H4 (cell line): ENCODE results near the gene VGF. TPM values are rescaled to one million over a fixed set of nuclear protein-coding genes. Genes with fewer than 3 reads are reported as not detected.
"Not testable (repeated sequence)": the region's sequence is repeated elsewhere in the genome, so short reads cannot be mapped to it uniquely, and the experiment has no call there.

Experiments
- DNase-seq: peaks from one replicate; pipeline ENCODE4 v3.0.0-alpha.2; 2015; ENCODE audit warnings: low spot score
- total RNA-seq: library from RNA; depleted of rRNA; stranded (reverse); fragments of >200 nt; shearing (Covaris generic); gene quantifications from 2 replicates; pipeline ENCODE4 v1.2.3, GENCODE V29; 2014

VGF gene
- total RNA-seq, 1 experiment from 2014 or later, result 3.6 TPM

DNA sequence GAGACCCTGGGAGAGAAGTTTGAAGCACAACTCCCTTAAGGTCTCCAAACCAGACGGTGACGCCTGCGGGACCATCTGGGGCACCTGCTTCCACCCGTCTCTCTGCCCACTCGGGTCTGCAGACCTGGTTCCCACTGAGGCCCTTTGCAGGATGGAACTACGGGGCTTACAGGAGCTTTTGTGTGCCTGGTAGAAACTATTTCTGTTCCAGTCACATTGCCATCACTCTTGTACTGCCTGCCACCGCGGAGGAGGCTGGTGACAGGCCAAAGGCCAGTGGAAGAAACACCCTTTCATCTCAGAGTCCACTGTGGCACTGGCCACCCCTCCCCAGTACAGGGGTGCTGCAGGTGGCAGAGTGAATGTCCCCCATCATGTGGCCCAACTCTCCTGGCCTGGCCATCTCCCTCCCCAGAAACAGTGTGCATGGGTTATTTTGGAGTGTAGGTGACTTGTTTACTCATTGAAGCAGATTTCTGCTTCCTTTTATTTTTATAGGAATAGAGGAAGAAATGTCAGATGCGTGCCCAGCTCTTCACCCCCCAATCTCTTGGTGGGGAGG lies 27.6 kb downstream of the VGF start:
- no peak for DNase-seq

DNA sequence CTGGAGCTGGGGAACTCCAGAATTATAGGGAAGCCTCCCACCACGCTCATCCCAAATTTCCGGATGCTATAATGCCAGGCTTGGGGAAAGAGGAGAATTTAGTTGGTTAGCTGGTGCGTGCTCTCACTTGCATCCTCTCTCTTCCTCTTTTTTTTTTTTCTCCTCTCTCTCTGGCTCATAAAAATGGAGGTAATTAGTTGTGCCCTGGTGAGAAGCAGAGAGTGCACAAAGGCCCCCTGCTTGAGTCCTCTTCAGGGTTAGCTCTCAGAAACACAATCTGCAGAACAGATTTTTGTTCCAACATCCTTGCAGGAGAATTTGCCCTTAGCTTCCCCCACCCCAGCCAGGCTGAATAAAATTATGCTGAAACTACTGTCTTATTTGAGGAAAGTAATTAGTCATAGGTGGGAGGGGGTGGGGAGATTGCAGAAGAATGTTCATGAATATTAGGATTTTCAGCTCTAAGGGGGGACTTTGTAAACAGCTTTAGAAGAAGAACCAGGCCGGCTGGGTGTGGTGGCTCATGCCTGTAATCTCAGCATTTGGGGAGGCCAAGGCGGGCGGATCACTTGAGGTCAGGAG lies 30.9 kb downstream of the VGF start:
- DNase-seq, result no peak

DNA sequence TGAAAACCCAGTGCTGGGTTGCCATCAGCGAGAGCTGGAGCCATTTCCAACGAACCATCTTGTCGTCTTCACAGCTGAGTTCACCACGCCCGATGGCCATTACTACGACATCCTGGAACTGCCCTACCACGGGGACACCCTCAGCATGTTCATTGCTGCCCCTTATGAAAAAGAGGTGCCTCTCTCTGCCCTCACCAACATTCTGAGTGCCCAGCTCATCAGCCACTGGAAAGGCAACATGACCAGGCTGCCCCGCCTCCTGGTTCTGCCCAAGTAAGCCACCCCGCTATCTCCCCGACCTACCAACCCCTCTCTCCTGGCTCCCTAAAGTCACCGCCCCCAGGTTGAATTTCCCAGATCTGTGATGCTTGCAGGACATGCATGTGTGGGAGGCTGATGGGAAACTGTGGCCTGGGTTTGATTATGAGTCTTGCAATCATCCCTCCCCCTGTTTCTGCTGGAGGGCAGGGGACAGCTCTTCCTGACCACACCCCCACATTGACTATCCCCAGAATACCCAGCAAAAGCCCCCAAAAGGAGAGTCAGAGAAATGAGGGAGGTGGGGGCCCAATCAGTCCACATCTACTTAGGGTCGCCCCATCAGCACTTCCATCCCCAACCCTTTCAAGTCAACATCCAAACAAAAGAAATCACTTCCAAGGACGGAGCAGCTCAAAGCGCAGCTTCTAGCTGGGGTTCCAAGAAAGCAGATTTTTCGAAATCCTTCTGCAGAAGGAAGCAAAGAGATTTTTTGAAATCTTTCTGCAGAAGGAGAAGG lies 31.6 kb downstream of the VGF start:
- no peak for DNase-seq

DNA sequence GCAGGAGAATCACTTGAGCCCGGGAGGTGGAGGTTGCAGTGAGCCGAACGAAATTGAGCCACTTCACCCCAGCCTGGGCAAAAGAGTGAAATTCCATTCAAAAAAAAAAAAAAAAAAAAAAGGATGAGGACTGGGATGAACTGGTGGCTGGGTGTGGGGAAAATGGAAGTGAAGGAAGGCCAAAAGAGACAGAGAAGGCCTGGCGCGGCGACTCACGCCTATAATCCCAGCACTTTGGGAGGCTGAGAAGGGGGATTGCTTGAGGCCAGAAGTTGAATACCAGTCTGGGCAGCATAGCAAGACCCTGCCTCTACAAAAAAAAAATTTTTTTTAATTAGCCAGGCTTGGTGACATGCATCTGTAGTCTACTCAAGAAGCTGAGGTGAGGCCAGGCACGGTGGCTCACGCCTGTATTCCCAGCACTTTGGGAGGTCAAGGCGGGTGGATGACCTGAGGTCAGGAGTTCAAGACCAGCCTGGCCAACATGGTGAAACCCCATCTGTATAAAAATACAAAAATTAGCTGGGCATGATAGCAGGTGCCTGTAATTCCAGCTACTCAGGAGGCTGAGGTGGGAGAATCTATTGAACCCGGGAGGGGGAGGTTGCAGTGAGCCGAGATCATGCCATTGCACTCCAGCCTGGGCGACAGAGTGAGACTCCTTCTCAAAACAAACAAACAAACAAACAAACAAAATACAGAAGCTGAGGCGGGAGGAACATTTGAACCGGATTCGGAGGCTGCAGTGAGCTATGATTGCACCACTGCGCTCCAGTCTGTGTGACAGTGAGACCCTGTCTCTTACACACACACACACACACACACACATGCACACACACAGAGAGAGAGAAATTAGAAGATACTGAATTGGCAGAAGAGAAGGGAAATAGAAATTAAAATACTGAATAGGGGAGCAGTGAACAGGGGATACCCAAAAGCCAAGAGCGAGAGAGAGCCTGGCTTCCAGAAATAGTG lies 32.5 kb downstream of the VGF start:
- DNase-seq, result not testable (repeated sequence)

DNA sequence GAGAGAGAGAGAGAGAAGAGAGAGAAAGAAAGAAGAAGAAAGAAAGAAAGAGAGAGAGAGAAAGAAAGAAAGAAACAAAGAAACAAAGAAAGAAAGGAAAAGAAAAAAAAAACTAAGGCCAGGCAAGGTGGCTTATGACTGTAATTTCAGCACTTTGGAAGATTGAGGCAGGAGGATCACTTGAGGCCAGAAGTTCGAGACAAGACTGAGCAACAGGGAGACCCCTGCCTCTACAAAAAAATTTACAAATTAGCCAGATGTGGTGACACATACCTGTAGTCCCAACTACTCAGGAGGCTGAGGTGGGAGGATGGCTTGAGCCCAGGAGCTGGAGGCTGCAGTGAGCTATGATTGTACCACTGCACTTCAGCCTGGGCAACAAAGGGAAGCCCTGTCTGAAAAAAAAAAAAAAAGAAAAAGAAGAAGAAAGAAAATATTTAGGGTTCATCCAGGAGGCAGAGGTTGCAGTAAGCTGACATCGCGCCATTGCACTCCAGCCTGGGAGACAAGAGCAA lies 35.7 kb downstream of the VGF start:
- no peak for DNase-seq

DNA sequence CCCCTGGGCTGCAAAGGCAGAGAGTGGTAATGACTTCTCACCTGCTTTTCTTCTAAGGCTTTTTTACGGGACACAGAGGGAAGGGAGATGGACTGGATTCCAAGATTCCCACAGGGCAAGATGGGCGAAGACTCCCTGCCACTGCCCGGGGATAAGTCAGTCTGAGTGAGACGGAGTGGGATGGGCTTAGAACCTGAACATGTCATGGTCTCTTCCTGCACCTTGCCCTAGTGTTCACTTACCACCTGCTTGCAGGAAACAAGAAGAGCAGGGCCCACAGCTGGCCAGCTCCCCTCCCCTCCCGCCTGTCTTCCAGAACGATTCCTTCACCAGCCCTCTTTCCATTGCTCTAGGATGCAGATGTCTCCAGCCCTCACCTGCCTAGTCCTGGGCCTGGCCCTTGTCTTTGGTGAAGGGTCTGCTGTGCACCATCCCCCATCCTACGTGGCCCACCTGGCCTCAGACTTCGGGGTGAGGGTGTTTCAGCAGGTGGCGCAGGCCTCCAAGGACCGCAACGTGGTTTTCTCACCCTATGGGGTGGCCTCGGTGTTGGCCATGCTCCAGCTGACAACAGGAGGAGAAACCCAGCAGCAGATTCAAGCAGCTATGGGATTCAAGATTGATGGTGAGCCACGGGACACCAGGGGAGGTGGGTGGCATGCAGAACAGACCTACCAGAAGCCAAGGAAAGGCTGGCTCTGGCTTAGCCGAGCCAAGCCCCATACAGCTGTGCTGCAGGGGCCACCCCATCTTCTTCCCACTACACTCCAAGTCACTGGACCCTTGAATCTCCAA lies 37.1 kb downstream of the VGF start:
- DNase-seq, result no peak

DNA sequence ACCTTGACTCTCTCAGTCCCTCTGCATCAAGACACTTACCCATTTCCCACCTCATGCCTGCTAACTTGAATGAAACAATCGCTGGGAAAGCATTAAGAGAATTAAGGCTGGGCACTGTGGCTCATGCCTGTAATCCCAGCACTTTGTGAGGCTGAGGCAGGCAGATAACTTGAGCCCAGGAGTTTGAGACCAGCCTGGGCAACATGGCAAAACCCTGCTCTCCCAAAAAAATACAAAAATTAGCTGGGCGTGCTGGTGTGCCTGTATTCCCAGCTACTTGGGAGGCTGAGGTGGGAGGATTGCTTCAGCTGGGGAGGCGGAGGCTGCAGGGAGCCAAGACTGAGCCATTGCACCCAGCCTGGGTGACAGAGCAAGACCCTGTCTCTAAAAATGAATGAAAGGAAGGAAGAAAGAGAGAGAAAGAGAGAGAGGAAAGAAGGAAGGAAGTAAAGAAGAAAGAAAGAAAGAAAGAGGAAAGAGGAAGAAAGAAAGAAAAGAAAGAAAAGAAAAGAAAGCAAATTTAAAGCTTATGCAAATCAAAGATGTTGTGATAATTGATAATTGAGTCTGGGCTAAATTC lies 37.8 kb downstream of the VGF start:
- DNase-seq, result no peak

DNA sequence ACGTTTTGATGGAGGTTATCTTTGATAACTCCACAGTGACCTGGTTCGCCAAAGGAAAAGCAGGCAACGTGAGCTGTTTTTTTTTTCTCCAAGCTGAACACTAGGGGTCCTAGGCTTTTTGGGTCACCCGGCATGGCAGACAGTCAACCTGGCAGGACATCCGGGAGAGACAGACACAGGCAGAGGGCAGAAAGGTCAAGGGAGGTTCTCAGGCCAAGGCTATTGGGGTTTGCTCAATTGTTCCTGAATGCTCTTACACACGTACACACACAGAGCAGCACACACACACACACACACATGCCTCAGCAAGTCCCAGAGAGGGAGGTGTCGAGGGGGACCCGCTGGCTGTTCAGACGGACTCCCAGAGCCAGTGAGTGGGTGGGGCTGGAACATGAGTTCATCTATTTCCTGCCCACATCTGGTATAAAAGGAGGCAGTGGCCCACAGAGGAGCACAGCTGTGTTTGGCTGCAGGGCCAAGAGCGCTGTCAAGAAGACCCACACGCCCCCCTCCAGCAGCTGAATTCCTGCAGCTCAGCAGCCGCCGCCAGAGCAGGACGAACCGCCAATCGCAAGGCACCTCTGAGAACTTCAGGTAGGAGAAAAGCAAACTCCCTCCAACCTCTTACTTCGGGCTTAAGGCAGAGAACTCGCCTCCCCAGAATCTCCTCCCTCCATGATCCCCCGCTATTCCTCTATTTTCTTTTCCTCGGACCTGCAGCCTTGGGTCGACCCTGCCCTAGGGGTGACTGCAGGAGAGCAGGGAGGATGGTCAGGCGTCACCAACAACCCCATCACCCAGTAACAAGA lies 38.5 kb downstream of the VGF start, which contains the start of gene SERPINE1:
TSS of gene SERPINE1 (plus strand) at position 454 of the 809 bp plus-strand sequence. CDS start 1,290 bp downstream, outside the sequence.
- peak; percentile 98 for DNase-seq

DNA sequence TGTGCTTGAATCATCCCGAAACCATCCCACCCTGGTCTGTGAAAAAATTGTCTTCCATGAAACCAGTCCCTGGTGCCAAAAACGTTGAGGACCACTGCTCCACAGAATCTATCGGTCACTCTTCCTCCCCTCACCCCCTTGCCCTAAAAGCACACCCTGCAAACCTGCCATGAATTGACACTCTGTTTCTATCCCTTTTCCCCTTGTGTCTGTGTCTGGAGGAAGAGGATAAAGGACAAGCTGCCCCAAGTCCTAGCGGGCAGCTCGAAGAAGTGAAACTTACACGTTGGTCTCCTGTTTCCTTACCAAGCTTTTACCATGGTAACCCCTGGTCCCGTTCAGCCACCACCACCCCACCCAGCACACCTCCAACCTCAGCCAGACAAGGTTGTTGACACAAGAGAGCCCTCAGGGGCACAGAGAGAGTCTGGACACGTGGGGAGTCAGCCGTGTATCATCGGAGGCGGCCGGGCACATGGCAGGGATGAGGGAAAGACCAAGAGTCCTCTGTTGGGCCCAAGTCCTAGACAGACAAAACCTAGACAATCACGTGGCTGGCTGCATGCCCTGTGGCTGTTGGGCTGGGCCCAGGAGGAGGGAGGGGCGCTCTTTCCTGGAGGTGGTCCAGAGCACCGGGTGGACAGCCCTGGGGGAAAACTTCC lies 39.2 kb downstream of the VGF start:
- DNase-seq, result peak; percentile 84

DNA sequence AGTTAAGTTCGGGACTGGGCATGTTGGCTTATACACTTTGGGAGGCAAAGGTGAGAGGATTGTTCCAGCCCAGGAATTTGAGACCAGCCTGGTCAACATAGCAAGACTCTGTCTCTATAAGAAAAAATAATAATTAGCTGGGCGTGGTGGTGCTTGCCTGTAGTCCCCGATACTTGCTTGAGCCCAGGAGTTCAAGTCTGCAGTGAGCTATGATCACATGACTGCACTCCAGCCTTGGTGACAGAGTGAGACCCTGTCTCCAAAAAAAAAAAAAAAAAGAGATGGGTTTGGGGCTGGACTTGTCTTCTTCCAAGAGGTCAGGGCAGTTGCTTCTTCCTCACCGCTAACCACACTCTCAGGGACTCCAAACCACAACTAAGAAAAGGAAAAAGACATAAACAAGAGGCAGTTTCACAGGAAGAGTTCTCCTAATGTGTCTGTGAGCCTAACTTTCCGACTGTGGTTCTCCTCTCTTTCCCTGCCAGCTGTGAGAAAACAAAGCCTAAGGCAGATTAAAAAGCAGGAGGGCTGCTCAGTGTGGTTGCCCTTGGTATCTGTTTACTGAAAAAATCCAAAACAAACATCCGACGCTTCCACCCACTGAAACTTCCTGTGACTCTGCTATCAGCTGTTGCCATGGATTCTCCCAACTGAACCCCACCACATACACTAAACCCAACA lies 40.9 kb downstream of the VGF start:
- DNase-seq, result peak; percentile 97

DNA sequence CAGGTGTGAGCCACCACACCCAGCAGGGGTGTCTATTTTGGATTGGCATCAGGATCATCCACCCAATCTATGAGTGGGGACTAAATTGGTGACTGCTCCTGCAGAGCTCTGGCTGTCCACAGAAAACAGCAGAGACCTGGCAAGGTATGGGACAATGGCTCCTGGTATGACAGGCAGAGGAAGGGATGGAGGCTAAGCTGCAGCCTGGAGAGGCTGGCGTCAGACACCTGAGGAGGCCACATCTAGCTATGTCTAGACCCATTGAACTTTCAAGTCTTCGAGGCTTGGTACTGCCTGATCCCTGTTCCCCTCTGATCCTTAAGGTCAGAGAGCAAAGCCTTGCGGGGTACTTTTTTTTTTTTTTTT lies 41.7 kb downstream of the VGF start:
- DNase-seq, result no peak

DNA sequence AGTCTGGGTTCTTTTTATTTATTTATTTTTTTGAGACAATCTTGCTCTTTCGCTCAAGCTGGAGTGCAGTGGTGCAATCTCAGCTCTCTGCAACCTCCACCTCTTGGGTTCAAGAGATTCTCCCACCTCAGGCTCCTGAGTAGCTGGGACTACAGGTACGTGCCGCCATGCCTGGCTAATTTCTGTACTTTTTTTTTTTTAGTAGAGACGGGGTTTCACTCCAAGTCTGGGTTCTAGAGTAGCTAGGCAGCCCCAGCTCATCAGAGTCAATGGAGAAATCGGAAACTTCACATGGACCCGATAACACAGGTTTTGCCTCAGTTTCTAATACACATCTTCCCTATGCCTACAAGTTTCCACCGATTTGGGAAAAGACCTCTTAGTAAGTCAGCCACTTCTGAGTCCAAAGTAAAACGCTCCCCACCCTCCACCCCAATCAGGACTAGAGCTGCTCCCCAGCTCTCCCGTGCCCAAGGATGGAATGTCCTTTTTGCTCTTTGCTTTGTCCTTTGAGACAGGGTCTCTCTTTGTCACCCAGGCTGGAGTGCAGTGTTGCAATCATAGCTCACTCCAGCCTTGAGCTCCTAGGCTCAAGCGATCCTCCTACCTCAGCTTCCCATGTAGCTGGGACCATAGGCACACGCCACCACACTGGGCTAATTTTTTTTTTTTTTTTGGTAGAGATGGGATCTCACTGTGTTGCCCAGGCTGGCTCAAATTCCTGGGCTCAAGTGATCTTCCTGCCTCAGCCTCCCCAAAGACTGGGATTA lies 42.3 kb downstream of the VGF start:
- no peak for DNase-seq

DNA sequence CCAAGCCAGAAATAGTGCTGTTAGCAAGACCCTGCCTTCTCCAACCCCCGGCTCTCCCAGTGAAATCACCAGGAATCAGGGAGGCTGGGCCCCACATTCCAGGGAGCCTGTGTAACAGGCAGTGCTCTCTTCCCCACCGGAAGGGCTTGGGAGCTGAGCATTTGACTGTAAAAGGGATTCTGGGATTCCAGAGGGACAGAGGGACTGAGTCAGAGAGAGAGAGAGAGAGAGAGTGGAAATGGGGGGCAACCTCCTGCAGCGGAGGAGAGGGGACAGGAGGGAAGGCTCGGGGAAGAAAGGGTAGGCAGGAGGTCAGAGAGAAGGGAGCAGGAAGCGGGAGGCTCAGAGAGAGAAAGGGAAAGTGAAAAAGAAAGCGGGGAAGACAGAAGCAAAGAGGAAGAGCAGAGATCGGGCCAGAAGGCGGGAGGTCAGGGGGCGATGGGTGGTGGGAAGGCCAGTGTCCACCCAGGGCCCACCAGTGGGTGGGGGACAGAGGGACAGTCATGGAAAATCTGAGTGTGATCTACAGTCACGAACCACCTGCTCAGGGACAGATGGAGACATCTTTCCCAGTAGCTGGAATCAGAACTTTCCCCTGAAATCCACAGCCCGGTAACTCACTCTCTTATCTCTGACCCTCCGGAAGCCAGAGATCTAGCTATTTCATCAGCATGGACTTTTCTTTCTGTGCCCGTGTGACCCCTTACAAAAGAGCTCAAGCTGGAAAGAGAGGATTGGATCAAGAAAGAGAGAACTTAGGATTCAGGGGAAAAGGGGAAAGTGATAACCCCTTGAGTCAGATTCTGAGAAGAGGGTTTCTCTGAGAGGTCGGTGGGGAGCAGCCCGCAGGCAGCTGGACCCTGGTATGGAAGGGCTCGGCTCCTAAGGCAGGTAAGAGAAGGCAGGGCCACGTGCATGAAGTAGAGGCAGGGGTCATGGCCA lies 43.1 kb downstream of the VGF start:
- peak; percentile 91 for DNase-seq

DNA sequence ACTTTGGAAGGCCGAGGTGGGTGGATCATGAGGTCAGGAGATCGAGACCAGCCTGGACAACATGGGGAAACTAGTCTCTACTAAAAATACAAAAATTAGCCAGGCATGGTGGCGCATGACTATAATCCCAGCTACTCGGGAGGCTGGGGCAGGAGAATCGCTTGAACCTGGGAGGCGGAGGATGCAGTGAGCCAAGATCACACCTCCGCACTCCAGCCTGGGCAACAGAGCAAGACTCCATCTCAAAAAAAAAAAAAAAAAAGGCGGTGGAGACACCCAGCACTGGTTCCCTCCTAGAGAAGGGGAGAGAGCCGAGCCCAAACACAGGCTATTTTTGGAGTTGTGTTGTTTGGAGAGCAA lies 43.8 kb downstream of the VGF start:
- DNase-seq, result not testable (repeated sequence)

DNA sequence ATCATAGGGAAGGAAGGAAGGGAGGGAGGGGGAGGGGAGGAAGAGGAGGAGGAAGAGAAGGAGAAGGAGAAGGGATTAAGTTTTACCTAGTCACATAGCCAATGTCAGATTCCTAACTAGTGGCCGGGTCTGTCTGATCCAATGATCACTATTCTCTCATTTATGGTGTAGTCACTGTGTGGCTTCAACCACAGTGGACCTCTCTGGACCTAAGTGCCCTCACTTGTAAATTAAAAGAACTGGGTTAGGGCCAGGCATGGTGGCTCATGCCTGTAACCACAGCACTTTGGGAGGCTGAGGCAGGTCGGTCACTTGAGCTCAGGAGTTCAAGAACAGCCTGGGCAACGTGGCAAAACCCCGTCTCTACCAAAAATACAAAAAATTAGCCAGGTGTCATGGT lies 45.1 kb downstream of the VGF start:
- no peak for DNase-seq

DNA sequence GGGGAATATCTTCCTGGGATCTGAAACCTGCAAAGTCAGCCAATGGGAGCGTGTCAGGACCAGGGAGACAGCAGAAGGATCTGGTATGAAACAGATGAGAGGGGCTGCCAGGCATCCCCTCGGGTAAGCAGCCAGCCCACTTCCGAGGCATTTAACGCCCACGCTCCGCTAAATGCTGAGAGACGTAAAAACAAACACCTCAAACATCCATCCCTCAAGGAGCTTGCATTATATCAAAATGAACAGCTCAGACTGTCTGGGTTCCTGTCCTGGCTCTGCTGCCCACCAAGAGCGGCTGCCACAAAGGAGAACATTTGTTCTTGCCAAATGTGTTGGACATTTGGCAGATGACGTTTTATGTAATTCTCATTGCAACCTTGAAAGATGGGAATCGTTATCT lies 45.5 kb downstream of the VGF start:
- DNase-seq, result no peak

DNA sequence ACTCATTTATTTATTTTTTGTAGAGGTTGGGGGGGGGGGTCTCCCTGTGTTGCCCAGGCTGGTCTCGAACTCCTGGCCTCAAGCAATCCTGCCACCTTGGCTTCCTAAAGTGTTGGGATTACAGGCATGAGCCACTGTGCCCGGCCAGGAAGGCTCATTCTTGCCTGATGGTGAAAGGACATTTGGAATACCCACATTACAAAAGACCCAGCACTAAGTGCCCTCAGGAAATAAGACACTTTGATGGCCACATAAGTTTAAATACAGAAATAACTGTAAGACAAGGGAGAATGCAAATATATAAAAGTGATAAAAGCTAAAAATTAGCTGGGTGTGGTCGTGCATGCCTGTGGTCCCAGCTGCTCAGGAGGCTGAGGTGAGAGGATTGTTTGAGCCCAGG lies 46.5 kb downstream of the VGF start:
- DNase-seq, result no peak
